A673 (cell line): ENCODE results near the gene GAPVD1.

Experiments used
- EZH2 ChIP-seq: fragments of 200-600 bp; sonication (generic); IDR thresholded peaks from 2 replicates; pipeline ENCODE4 v1.6.1; 2017; ENCODE audit warnings: borderline replicate concordance, low read depth, mild to moderate bottlenecking, mixed read lengths, antibody characterized with exemption, low read length; ENCODE audit not compliant: poor library complexity, severe bottlenecking
- TF ChIP-seq, protein P1 (sequence below): fragments of 300-800, 200-600 bp; sonication (generic); conservative IDR thresholded peaks from 2 replicates; pipeline ENCODE4 v1.5.1; 2017; ENCODE audit warnings: low read depth, mild to moderate bottlenecking, antibody characterized with exemption, low read length, moderate library complexity, mixed read lengths

DNA sequence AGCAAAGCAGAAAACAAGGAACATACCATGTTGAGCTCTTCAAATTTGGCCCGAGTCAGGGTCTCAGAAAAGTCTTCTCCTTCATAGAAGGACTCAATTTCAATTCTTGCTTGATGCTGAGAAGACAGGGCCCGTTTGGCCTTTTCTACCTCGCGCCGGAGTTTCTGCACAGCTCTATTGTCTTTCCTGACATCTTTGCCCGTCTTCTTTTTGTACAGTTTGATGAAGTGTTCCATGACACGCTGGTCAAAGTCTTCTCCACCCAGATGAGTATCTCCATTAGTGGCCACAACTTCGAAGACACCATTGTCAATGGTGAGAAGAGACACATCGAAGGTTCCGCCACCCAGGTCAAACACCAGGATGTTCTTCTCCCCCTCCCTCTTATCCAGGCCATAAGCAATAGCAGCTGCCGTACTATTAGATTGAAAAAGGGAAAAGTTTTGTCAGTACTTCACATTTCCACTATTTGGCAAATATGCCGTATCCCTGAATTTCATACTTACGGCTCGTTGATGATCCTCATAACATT lies 22.6 kb upstream of the GAPVD1 start:
- TF ChIP-seq, protein P1, sequence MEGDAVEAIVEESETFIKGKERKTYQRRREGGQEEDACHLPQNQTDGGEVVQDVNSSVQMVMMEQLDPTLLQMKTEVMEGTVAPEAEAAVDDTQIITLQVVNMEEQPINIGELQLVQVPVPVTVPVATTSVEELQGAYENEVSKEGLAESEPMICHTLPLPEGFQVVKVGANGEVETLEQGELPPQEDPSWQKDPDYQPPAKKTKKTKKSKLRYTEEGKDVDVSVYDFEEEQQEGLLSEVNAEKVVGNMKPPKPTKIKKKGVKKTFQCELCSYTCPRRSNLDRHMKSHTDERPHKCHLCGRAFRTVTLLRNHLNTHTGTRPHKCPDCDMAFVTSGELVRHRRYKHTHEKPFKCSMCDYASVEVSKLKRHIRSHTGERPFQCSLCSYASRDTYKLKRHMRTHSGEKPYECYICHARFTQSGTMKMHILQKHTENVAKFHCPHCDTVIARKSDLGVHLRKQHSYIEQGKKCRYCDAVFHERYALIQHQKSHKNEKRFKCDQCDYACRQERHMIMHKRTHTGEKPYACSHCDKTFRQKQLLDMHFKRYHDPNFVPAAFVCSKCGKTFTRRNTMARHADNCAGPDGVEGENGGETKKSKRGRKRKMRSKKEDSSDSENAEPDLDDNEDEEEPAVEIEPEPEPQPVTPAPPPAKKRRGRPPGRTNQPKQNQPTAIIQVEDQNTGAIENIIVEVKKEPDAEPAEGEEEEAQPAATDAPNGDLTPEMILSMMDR: no peak
- TF ChIP-seq EZH2: no peak
